Activated T-helper 1 cell treated with anti-CD3 and anti-CD28 coated beads, Interleukin-2, amount 50 U/mL, for 16 hours (primary cell): ENCODE measurements around the gene CRB2.

Experiments
- DNase-seq, 2 donors: peaks; one replicate each; pipeline ENCODE4 v3.0.0-alpha.2; 2020; ENCODE audit warnings: low read depth in 1 of 2, low spot score in 1 of 2

CRB2 gene

GRCh38 chr9:123419091-123419490 is 63.1 kb downstream of the CRB2 start:
- no peak for DNase-seq

GRCh38 chr9:123419721-123420591 is 64.0 kb downstream of the CRB2 start:
- DNase-seq = no peak

- no peak for DNase-seq
These were observed 64.7 kb downstream of the CRB2 start for GRCh38 chr9:123420592-123421111.

GRCh38 chr9:123421186-123421585 is 65.2 kb downstream of the CRB2 start:
- DNase-seq = no peak

GRCh38 chr9:123421801-123422455 is 65.9 kb downstream of the CRB2 start:
- DNase-seq = no peak

- no peak for DNase-seq
These were observed 66.8 kb downstream of the CRB2 start for GRCh38 chr9:123422635-123423310.

GRCh38 chr9:123423311-123423640 is 67.3 kb downstream of the CRB2 start:
- DNase-seq = no peak

- no peak for DNase-seq
These were observed 68.1 kb downstream of the CRB2 start for GRCh38 chr9:123424131-123424530.

- DNase-seq = no peak
These were observed 68.7 kb downstream of the CRB2 start for GRCh38 chr9:123424552-123425225.

- no peak for DNase-seq
These were observed 69.3 kb downstream of the CRB2 start for GRCh38 chr9:123425261-123425821.

- no peak for DNase-seq
These were observed 69.9 kb downstream of the CRB2 start for GRCh38 chr9:123425836-123426365.

GRCh38 chr9:123426406-123426805 is 70.4 kb downstream of the CRB2 start:
- DNase-seq = no peak
